ENCODE data around the gene C1QL4.

DNA sequence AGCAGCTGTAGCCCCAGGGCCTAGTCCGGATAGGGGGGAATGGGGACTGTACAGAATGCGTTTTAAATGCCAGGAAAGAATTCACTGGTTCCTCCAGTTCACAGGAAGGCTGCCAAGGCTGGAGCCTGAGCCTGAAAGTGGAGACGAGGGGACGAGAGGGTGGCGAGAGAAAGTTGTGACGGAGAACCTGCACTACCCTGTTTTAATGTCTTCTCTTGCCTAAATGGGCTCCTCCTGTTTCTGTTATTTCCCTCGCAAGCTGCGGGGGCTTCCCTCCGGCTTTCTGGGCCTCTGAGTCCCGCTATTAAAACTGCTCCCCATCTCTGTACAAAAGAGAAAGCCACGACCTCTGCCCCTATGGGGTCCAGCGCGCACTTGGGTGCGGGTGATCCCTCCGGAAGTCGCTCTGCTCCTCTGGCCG, 4.5 kb downstream of the C1QL4 start:
- TF ChIP-seq TCF7L2 (IDR thresholded peaks at IDR 0.05; ENCODE audit: low read depth, low read length), result no peak
- TF ChIP-seq, protein P1, sequence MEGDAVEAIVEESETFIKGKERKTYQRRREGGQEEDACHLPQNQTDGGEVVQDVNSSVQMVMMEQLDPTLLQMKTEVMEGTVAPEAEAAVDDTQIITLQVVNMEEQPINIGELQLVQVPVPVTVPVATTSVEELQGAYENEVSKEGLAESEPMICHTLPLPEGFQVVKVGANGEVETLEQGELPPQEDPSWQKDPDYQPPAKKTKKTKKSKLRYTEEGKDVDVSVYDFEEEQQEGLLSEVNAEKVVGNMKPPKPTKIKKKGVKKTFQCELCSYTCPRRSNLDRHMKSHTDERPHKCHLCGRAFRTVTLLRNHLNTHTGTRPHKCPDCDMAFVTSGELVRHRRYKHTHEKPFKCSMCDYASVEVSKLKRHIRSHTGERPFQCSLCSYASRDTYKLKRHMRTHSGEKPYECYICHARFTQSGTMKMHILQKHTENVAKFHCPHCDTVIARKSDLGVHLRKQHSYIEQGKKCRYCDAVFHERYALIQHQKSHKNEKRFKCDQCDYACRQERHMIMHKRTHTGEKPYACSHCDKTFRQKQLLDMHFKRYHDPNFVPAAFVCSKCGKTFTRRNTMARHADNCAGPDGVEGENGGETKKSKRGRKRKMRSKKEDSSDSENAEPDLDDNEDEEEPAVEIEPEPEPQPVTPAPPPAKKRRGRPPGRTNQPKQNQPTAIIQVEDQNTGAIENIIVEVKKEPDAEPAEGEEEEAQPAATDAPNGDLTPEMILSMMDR (IDR thresholded peaks at IDR 0.05), result no peak
- TF ChIP-seq, protein P2, sequence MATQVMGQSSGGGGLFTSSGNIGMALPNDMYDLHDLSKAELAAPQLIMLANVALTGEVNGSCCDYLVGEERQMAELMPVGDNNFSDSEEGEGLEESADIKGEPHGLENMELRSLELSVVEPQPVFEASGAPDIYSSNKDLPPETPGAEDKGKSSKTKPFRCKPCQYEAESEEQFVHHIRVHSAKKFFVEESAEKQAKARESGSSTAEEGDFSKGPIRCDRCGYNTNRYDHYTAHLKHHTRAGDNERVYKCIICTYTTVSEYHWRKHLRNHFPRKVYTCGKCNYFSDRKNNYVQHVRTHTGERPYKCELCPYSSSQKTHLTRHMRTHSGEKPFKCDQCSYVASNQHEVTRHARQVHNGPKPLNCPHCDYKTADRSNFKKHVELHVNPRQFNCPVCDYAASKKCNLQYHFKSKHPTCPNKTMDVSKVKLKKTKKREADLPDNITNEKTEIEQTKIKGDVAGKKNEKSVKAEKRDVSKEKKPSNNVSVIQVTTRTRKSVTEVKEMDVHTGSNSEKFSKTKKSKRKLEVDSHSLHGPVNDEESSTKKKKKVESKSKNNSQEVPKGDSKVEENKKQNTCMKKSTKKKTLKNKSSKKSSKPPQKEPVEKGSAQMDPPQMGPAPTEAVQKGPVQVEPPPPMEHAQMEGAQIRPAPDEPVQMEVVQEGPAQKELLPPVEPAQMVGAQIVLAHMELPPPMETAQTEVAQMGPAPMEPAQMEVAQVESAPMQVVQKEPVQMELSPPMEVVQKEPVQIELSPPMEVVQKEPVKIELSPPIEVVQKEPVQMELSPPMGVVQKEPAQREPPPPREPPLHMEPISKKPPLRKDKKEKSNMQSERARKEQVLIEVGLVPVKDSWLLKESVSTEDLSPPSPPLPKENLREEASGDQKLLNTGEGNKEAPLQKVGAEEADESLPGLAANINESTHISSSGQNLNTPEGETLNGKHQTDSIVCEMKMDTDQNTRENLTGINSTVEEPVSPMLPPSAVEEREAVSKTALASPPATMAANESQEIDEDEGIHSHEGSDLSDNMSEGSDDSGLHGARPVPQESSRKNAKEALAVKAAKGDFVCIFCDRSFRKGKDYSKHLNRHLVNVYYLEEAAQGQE (IDR thresholded peaks at IDR 0.05; ENCODE audit: insufficient read depth in 1 of 2, low read depth in 2 of 2, low read length in 1 of 2), result no peak

Measured in Panc1 (cell line).